GM12892 (cell line): ENCODE measurements around the gene ZBTB6.

Source experiments
- POLR2A ChIP-seq: IDR thresholded peaks from 2 replicates; pipeline ENCODE4 v1.6.1; 2011; ENCODE audit warnings: low read depth, low read length, control low read depth
- TAF1 ChIP-seq: IDR thresholded peaks from 2 replicates; pipeline ENCODE4 v1.6.1; 2011; ENCODE audit warnings: low read depth, mild to moderate bottlenecking, control low read depth, low read length, borderline replicate concordance

DNA sequence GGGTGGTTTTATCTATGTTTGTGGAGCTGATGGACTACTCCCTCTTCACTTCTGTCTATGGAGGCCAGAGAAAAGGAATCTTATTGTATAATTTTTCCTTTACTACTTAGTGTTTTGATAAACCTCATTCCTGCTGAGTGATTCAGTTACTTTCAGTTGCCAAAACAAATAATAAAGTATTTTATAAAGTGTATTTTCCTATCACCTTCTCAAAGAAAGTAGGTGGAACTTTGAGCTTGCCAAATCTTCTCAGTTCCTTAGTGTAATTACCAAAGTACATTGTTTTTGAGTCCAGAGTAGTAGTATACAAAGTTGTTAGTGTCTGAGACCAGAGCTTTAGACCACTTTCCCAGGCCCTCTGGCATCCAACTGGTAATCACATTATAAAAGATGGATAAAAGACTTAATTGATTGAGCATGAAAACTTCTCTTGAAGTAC, 41.1 kb upstream of the ZBTB6 start:
- TF ChIP-seq POLR2A (no peak), TAF1 (no peak)
